Epithelial cell of proximal tubule (primary cell): ENCODE measurements around the gene TRUB2. TPM values are rescaled to one million over a fixed set of nuclear protein-coding genes. Genes with fewer than 3 reads are reported as not detected.

Experiments used
- DNase-seq: peaks from one replicate; pipeline ENCODE4 v3.0.0-alpha.2; 2011; ENCODE audit warnings: low read depth
- H3K4me3 ChIP-seq: 2 replicates; pipeline ENCODE4 v1.5.1; 2011; ENCODE audit warnings: low read depth, mild to moderate bottlenecking, low read length
- total RNA-seq: library from RNA; depleted of rRNA; stranded (reverse); fragments of >200 nt; gene quantifications from 2 replicates; pipeline ENCODE4 v1.2.3, GENCODE V29; 2015
- TF ChIP-seq, protein P1 (sequence below): conservative IDR thresholded peaks from 2 replicates; pipeline ENCODE4 v1.5.1; 2012; ENCODE audit warnings: low read depth, mild to moderate bottlenecking, low read length

The TRUB2 gene, protein sequence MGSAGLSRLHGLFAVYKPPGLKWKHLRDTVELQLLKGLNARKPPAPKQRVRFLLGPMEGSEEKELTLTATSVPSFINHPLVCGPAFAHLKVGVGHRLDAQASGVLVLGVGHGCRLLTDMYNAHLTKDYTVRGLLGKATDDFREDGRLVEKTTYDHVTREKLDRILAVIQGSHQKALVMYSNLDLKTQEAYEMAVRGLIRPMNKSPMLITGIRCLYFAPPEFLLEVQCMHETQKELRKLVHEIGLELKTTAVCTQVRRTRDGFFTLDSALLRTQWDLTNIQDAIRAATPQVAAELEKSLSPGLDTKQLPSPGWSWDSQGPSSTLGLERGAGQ
- 14.1 and 20.0 TPM in 2 replicates for total RNA-seq

GRCh38 chr9:128322404-128323211 is at the start of gene TRUB2, which contains the start of gene COQ4:
Gene TRUB2 (minus strand): TSS chr9:128322447. CDS start chr9:128322408, 39 bp downstream.
Gene COQ4 (plus strand): TSS chr9:128322839. CDS start chr9:128322859, 20 bp downstream.
- peak within 1 kb of the TSS; percentile 100 for H3K4me3 ChIP-seq
- peak; percentile 71 for DNase-seq
- TF ChIP-seq, protein P1, sequence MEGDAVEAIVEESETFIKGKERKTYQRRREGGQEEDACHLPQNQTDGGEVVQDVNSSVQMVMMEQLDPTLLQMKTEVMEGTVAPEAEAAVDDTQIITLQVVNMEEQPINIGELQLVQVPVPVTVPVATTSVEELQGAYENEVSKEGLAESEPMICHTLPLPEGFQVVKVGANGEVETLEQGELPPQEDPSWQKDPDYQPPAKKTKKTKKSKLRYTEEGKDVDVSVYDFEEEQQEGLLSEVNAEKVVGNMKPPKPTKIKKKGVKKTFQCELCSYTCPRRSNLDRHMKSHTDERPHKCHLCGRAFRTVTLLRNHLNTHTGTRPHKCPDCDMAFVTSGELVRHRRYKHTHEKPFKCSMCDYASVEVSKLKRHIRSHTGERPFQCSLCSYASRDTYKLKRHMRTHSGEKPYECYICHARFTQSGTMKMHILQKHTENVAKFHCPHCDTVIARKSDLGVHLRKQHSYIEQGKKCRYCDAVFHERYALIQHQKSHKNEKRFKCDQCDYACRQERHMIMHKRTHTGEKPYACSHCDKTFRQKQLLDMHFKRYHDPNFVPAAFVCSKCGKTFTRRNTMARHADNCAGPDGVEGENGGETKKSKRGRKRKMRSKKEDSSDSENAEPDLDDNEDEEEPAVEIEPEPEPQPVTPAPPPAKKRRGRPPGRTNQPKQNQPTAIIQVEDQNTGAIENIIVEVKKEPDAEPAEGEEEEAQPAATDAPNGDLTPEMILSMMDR = no peak

- no peak for DNase-seq
- peak overlapping the region; percentile 93 for H3K4me3 ChIP-seq
- TF ChIP-seq, protein P1 = no peak
These were observed 49.4 kb upstream of the TRUB2 start for GRCh38 chr9:128371630-128372117.

DNA sequence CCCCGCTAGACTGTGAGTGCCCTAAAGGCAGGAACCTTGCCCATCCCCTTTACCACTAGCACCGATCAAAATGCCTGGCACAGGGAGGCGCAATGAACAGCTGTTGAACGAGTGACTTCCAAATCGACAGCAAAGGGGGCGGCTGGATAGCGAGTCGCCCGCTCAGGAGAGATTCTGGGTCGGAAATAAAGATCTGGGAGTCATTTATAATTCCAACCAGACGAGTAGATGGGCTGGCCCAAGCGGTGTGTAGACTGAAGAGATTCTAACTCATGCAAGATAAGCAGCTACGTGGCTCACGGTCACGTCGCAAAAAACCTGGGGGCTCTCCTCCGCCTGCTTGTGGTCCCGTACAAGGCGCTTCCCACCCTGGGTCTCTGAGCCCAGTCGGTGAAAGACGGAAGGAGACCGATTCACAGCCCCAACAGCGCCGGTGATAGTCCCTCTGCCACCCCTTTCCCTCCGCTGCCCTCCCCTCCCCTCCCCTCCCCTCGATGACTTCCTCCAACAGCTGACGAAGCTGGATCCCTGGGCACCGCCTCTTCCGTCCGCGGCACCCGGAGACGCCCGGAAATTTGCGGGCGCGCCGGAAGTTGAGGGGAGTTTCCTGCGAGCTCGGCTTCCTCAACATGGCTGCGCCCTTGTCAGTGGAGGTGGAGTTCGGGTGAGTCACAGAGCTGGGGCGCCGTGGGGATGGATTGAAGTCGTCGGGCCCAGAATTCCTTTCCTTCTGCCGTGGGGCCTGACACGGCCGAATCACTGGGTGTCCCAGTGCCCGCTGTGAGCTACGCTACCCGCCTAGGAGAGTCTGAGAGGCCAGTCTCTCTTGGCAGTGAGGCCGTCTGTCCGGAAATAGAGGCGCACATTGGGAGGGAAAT is 48.7 kb upstream of the TRUB2 start, which contains the start of gene URM1:
Gene URM1 (plus strand): TSS at position 623 of the 878 bp plus-strand sequence. CDS start 7 bp downstream, at position 630.
- TF ChIP-seq, protein P1 = peak; percentile 28
- peak within 1 kb of the TSS; percentile 93 for H3K4me3 ChIP-seq

GRCh38 chr9:128370367-128370751 is 48.1 kb upstream of the TRUB2 start:
- no peak for DNase-seq
- TF ChIP-seq, protein P1 = no peak
- peak overlapping the region; percentile 93 for H3K4me3 ChIP-seq

More for the DNA sequence above, 48.7 kb upstream of the TRUB2 start, which contains the start of gene URM1:
- no peak for DNase-seq

GRCh38 chr9:128369024-128369706 is 46.9 kb upstream of the TRUB2 start:
- no peak for DNase-seq
- TF ChIP-seq, protein P1 = no peak
- no peak overlapping the region for H3K4me3 ChIP-seq

GRCh38 chr9:128365525-128365924 is 43.3 kb upstream of the TRUB2 start:
- no peak for DNase-seq
- TF ChIP-seq, protein P1 = no peak
- no peak overlapping the region for H3K4me3 ChIP-seq
